OCI-LY1 (cell line): Measurements from ENCODE around the gene HDHD3.
"Not testable (repeated sequence)": the region's sequence is repeated elsewhere in the genome, so short reads cannot be mapped to it uniquely, and the experiment has no call there.

Experiments
- EZH2 ChIP-seq: fragments of 200-600 bp; sonication (generic), shearing (Covaris generic); IDR thresholded peaks from 2 replicates; pipeline ENCODE4 v1.8.0; 2017; ENCODE audit warnings: borderline replicate concordance, mixed run types, mild to moderate bottlenecking, antibody characterized with exemption, low read length, moderate library complexity, mixed read lengths
- TF ChIP-seq, protein P1 (sequence below): fragments of 200-600 bp; sonication (generic), shearing (Covaris generic); IDR thresholded peaks from 2 replicates; pipeline ENCODE4 v1.5.1; 2017; ENCODE audit warnings: mild to moderate bottlenecking, antibody characterized with exemption, low read length, moderate library complexity, mixed read lengths

- TF ChIP-seq, protein P1, sequence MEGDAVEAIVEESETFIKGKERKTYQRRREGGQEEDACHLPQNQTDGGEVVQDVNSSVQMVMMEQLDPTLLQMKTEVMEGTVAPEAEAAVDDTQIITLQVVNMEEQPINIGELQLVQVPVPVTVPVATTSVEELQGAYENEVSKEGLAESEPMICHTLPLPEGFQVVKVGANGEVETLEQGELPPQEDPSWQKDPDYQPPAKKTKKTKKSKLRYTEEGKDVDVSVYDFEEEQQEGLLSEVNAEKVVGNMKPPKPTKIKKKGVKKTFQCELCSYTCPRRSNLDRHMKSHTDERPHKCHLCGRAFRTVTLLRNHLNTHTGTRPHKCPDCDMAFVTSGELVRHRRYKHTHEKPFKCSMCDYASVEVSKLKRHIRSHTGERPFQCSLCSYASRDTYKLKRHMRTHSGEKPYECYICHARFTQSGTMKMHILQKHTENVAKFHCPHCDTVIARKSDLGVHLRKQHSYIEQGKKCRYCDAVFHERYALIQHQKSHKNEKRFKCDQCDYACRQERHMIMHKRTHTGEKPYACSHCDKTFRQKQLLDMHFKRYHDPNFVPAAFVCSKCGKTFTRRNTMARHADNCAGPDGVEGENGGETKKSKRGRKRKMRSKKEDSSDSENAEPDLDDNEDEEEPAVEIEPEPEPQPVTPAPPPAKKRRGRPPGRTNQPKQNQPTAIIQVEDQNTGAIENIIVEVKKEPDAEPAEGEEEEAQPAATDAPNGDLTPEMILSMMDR = not testable (repeated sequence)
- TF ChIP-seq EZH2 = not testable (repeated sequence)
These were observed 29.6 kb upstream of the HDHD3 start for GRCh38 chr9:113406353-113406752.
